ENCODE measurements around the gene RAP1GDS1.
"Not testable (repeated sequence)": the region's sequence is repeated elsewhere in the genome, so short reads cannot be mapped to it uniquely, and the experiment has no call there.

Gene RAP1GDS1

GRCh38 chr4:98446499-98447375 lies 185.6 kb downstream of the RAP1GDS1 start:
- no peak for DNase-seq

GRCh38 chr4:98447648-98448047 lies 186.5 kb downstream of the RAP1GDS1 start:
- no peak for DNase-seq

- no peak for DNase-seq
Measured at GRCh38 chr4:98448908-98449307, 187.7 kb downstream of the RAP1GDS1 start.

GRCh38 chr4:98452091-98452490 lies 190.9 kb downstream of the RAP1GDS1 start:
- DNase-seq: no peak

GRCh38 chr4:98457422-98457821 lies 196.2 kb downstream of the RAP1GDS1 start:
- not testable (repeated sequence) for DNase-seq

GRCh38 chr4:98461121-98461865 lies 200.1 kb downstream of the RAP1GDS1 start:
- not testable (repeated sequence) for DNase-seq

- DNase-seq: no peak
Measured at GRCh38 chr4:98462487-98462886, 201.3 kb downstream of the RAP1GDS1 start.

GRCh38 chr4:98466868-98467599 lies 205.8 kb downstream of the RAP1GDS1 start:
- no peak for DNase-seq

- peak; percentile 79 for DNase-seq
Measured at GRCh38 chr4:98467627-98468072, 206.5 kb downstream of the RAP1GDS1 start.

GRCh38 chr4:98468709-98469108 lies 207.5 kb downstream of the RAP1GDS1 start:
- DNase-seq: no peak

- no peak for DNase-seq
Measured at GRCh38 chr4:98469771-98470170, 208.6 kb downstream of the RAP1GDS1 start.

- DNase-seq: no peak
Measured at GRCh38 chr4:98470366-98470765, 209.2 kb downstream of the RAP1GDS1 start.

GRCh38 chr4:98470831-98471230 lies 209.6 kb downstream of the RAP1GDS1 start:
- no peak for DNase-seq

GRCh38 chr4:98473046-98473445 lies 211.9 kb downstream of the RAP1GDS1 start:
- DNase-seq: no peak

GRCh38 chr4:98474408-98474844 lies 213.2 kb downstream of the RAP1GDS1 start:
- no peak for DNase-seq

GRCh38 chr4:98476891-98477290 lies 215.7 kb downstream of the RAP1GDS1 start:
- DNase-seq: no peak

GRCh38 chr4:98479590-98479989 lies 218.4 kb downstream of the RAP1GDS1 start:
- DNase-seq: not testable (repeated sequence)

- no peak for DNase-seq
Measured at GRCh38 chr4:98480535-98480934, 219.4 kb downstream of the RAP1GDS1 start.

- no peak for DNase-seq
Measured at GRCh38 chr4:98481167-98481566, 220.0 kb downstream of the RAP1GDS1 start.

GRCh38 chr4:98482503-98482846 lies 221.3 kb downstream of the RAP1GDS1 start:
- no peak for DNase-seq

- no peak for DNase-seq
Measured at GRCh38 chr4:98482847-98483806, 221.9 kb downstream of the RAP1GDS1 start.

GRCh38 chr4:98484031-98484430 lies 222.8 kb downstream of the RAP1GDS1 start:
- DNase-seq: no peak

Data from NCI-H1092 treated with DMSO at 0.1 percent for 48 hours (cell line).